SU-DHL-6 (cell line): ENCODE measurements around the gene HSP90AA1.

Experiments
- EZH2phosphoT487 ChIP-seq: fragments of 200-600 bp; sonication (generic), shearing (Covaris generic); conservative IDR thresholded peaks from 2 replicates; pipeline ENCODE4 v1.6.1; 2018; ENCODE audit warnings: mild to moderate bottlenecking, antibody characterized with exemption, low read length, moderate library complexity, mixed read lengths
- TF ChIP-seq, protein P1 (sequence below): fragments of 200-600 bp; sonication (generic); IDR thresholded peaks from one replicate; pipeline ENCODE4 v1.5.1; 2017; ENCODE audit warnings: antibody characterized with exemption, mild to moderate bottlenecking, low read length, moderate library complexity; ENCODE audit not compliant: insufficient read depth, poor library complexity, severe bottlenecking

- TF ChIP-seq, protein P1, sequence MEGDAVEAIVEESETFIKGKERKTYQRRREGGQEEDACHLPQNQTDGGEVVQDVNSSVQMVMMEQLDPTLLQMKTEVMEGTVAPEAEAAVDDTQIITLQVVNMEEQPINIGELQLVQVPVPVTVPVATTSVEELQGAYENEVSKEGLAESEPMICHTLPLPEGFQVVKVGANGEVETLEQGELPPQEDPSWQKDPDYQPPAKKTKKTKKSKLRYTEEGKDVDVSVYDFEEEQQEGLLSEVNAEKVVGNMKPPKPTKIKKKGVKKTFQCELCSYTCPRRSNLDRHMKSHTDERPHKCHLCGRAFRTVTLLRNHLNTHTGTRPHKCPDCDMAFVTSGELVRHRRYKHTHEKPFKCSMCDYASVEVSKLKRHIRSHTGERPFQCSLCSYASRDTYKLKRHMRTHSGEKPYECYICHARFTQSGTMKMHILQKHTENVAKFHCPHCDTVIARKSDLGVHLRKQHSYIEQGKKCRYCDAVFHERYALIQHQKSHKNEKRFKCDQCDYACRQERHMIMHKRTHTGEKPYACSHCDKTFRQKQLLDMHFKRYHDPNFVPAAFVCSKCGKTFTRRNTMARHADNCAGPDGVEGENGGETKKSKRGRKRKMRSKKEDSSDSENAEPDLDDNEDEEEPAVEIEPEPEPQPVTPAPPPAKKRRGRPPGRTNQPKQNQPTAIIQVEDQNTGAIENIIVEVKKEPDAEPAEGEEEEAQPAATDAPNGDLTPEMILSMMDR: no peak
- no peak for TF ChIP-seq EZH2phosphoT487
Measured at GRCh38 chr14:102040153-102040552, 46.7 kb downstream of the HSP90AA1 start.
